Stimulated activated CD8-positive, alpha-beta memory T cell treated with anti-CD3 and anti-CD28 coated beads, Interleukin-12 subunit alpha, Interleukin-12 subunit beta, amount 100 ng/mL, for 1 hour (primary cell): Measurements from ENCODE around the gene TCEA2.
A peak's percentile ranks its signal among the peaks of the same experiment; 100 is the strongest.

Source experiments
- DNase-seq: peaks from one replicate; pipeline ENCODE4 v3.0.0-alpha.2; 2020; ENCODE audit warnings: low read depth

TCEA2 gene

DNA sequence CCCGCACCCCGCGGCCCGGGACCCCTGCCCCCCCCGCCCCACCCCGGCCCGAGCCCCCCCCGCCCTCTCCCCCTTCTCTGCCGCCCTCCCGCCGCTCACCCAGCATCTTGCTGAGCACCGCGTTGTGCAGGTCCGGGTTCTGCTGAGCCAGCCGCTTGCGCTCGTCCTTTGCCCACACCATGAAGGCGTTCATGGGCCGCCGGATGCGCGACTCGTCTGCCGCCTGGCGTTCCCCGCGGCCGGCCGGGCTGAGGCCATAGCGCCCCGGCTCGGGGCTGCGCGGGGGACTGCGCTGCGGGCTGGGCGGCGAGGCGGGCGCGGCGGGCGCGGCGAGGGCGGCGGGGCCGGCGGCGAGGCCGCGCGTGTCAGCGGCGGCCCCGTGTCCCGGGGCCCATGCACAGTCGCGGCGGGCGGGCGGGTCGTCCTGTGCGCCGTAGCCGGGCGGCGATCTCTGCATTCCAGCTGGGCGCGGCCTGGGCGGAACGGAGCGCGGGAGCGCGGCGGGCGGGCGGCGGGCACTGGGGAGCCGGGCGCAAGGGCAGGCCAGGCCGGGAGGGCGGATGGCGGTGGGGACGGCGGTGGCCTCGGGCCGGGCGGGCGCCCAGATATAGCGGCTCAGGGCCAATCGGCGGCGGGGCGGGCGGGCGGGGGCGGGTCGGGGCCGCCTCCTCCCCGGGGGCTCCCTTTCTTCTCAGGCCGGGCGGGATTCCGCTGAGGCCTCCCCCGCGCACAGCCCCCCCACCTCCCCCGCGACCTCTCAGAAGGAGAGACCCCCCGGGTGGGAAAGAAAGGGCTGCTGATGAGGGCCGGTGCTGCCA, 13.7 kb upstream of the TCEA2 start, which contains the start of gene SOX18:
TSS of gene SOX18 (minus strand) at position 580 of the 818 bp plus-strand sequence. CDS start at position 457, 123 bp downstream.
- no peak for DNase-seq

DNA sequence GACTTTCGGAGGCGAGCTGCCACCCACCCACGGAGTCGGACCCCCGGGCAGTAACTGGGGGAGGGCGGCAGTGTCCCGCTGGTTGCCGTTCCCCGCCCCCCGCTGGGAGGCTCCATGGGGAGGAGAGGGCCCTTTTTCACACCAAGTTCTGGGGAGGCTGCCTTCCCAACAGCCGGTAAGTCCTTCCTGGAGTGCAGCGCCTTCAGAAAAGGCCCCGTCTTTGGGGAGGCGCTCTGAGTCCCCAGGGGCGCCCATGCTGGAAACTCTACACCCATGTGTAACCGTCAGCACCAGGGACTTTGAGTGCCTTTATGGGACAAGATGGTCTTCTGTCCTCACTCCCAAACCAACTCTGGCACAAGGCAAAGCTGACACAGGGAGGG, 13.1 kb upstream of the TCEA2 start:
- DNase-seq, result no peak

DNA sequence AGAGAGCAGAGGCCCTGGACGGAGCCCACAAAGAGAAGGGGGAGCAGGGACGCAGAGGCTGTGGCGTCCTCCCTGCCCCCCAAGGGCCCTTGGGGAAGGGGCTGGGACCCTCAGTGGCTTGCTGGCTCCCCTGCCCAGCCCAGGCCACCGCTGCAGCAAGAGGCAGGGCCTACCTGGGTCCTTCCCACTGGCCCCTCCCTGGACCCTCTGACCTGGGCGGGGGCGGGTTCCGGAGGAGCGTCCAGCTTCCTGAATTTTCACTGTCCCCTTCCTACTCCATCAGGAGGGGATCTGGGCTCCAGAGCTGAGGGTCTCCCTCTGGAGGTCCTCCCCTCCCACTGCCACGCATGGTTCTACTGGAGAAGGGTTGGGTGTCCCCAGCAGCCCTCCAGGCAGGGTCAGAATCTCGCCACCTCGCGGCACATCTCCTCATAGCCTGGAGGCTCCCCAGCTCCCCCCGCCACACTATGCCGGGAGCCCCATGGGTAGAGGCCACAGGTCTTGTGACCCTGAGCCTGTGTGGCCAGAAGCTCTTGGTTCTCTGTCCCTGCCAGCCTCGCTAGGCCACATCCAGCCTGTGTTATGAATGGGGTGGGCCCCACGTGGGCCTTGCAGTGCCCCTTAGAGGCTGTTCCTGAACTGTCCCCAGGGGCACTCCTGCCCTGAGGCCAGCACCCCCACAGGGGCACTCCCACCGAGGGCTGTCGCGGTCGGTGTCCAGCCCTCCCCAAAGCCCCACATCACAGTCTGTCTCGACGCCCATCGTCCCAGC, 12.6 kb upstream of the TCEA2 start:
- DNase-seq, result no peak

DNA sequence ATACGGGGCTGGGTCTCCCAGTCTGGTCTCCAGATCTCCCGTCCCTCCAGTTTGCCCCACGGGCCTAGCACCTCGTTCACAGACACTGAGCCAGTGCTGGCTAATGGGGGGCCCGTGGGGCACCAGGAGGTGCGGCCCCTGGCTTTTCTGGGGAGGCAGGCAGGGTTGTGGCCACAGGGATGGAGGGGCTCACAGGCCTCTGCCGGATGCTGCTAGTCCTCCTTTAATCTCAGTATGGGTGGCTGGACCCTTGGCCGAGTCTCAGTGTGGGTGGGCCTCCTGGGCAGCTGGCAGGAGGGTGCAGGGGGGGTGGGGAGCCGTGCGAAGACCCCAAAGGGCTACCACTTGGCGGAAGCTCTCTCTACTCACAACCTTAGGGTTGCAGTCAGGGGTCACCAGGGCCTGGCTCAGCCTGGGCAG, 12.0 kb upstream of the TCEA2 start:
- no peak for DNase-seq

DNA sequence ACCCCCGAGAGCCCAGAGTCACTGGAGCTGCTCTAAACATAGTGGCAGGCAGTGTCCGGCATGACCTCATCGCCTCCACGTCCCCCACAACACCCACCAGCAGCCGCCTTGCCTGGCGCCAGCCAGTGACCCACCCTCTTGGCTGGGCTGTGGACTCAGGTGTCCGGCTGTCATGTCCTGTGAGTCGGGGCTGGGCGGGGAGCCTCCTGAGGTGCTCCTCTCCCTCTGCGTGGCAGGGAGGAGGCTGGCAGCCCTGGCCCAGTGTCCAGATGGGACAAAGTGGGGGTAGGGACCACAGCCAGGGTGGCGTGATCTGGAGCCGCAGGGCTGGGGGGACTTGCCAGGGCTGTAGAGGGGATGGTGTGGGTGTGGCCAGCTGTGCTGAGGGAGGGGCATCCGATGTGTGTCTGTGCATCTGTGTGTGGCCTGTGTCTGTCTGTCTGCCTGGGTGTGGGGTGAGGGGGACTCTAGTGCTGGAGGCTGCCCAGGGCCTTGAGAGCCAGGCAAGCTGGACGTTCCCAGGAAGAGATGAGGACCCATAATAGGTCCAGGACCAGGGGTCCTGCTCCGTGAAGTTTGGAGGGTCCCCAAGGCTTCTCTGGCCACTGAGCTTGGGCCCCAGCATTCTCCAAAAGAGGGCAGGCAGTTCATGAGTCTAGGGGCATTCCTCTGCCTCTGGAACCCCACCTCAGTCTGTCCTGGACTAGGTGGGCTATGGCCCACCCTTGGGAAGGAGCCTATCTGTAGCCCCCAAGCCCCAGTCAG, 11.3 kb upstream of the TCEA2 start:
- no peak for DNase-seq

DNA sequence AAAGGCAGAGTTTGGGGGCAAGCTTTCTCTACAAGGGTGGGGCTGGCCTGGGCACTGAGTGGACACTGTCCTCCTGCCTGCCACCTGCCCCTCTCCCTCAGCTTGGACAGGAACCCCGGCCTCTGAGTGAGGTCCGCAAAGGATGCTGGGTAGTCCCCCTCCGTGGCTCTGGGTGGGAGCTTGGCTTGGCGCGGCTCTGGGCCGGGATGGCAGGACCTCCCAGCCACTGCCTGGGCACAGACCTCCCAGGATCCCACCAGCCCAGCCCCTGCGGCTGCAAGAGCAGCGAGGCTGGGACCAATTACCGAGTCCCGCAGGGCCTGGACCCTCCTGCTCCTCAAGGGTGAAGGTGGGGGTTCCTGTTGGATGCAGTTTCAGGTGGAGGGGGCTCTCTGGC, 10.7 kb upstream of the TCEA2 start:
- no peak for DNase-seq

DNA sequence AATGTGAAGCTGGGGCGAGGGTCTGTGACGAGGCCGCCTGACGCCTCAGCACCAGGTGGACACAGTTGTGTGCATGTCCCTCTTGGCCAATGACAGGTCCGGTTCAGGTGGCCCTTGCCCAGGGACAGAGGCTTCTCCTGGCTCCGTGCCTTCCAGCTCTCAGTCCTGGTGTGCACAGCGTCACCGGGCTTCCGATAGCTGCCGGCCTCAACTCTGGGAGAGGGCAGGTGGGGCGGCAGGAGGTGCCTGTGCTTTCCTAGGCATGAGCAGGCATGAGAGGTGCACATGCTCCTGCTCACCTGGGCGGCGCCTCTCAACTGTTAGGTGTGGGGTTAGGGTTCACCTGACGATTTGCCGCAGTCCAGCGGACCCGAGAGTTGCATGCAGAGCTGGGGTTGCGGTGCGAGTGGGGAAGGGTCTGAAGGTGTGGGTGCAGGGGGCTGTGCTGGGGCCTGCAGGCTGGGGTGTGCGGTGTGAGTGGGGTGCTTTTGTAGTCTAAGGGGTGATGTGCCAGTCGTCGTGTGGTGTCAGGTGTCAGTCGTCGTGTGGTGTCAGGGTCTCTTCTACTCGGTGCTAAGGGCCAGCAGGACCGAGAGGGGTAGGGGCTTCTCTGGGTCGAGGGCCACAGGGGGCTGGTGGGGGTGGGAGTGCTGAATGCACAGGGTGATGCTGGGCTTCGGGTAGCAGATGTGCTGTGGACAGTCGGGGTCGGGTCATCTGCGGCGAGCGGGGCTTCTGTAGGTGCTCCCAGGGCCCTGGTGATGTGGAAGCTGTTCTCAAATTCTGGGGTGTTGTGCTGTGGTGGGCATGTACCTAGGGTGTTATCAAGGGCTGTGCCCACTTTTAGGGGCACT, 9.8 kb upstream of the TCEA2 start:
- DNase-seq, result no peak

DNA sequence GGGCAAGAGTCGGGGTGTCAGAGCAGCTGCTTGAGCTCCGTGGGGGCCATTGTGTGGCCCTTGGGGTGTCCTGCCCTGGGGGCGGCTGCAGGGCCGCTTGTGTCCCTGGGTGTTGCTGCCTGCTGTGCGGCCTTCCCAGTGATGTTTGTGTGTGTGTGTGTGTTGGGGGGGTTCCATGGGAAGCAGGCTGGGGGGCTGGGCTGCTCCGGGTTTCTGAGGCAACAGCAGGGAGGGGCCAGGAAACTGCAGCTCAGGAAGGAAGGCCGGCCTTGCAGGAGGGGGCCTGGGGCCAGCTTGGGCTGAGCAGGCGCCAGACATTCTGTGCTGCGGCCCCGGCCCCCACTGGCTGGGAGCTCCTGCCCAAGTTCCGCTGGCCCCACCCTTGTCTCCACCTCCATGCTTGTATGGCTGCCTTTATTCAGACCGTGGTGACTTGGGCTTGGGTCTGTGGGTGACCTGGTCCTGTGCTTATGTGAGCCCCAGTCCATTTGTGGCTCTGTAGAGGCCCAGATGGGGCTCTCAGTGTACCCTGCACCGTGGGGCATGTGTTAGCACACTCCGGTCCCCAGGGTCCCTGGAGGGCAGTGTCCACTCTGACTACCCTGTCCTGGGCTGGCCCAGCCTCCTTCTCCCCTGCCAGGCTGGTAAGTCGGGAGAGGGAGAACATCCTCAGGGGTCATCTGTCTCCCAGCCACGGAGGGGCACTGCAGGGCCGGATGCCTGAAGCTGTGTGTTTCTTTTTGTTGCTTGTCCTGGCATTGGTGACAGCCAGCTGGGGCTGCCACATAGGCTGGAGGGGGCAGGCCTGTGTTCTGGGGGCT, 8.9 kb upstream of the TCEA2 start:
- DNase-seq, result no peak

DNA sequence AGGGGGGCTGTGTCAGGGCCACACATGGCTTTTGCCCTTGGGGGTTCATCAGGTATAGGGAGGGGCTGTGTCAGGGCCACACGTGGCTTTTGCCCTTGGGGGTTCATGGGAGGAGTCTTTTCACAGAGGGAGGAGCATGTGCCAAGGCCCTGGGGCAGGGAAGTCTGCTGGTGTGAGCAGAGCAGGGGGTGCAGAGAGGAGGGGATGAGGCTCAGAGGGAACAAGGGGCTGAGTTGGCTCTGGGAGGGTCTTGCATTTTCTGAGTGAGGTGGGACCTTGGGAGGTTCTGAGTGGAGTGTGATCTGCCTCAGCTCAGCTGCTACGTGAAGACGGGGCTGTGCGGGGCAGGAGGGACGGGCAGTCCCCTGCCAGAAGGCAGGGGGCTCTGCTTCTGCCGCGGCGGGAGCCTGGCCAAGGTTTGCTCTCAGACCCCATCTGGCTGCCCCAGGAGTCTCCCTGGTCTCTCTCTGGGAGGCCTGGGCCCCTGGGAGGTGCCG, 7.6 kb upstream of the TCEA2 start:
- no peak for DNase-seq

DNA sequence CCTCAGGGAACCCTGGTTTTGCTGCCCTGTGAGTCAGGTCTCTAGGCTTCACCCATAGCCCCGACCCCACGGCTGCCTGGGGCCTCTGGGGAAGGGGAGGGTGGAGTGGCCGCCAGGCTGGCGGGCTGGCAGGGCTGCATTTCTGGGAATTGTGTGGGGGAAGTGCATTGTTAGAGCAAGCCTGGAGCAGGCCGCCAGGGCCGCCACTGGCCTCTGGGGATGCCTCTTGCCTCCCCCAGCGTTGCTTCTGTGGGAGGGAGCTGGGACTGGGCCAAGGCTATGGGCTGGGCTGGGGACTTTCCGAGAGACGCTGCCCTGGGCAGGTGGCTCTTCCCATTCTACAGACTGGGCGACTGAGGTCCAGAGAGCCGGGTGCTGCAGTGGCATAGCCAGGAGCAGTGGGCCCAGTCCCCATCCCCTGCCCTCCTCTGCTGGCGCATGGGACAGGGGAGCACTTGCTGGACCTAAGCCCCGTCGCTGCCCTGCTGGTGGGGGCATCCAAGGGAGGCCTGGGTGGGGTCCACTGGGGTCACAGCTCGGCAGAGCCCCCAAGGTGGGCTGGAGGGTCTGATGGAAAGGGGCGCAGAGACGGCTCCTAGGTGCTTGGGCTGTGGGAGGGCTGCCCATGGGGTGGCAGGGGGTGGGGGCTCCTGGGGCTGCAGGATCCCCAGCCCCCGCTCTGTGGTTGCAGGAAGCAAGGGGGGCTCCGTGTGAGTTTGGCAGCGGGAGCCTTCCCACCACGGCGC, 6.9 kb upstream of the TCEA2 start:
- no peak for DNase-seq

DNA sequence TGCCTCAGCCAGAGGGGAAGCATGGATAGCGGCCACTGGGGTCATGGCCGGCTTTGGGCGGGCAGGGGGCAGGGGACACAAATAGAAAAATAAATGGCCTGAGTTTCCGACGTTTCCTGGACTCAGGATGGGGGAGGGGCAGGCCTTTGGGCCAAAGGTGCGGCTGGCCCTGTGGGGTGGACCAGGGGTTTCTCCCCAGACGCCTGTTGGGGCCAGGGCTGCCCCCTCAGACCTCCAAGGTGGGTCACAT, 6.4 kb upstream of the TCEA2 start:
- DNase-seq, result no peak

DNA sequence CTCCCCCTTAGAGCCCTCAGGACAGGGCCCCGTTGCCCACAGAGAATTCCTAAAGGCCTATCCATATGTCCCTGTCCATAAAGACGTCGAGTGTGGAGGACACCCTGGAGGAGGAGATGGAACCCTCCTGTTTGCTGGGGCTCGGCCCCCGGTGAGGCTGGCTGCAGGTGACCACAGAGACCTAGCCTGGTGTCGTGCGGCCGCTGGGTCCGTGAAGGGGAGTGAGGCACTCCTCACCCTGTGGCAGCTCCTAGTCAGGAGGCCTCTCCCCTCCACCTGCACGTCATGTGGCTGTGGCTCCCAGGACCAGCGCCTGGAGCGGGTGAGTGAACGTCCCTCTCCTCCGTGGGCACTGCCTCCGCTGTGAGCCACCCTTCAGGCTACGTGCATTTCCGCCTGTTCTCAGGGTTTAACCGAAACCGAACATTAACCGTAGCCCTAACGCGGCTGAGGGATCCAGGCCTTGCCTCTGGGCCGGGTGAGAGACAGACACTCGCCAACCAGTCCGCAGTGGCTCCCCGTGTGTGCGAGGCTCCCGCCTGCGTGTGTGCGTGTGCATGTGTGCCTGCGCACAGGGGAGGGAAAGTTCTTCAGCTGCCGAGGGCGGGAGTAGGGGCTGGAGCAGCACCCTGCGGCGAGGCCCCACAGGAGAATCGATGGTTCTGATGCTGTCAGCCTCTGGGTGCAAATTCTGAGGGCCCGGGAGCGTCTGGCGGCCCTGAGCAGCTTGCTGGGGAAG, 5.9 kb upstream of the TCEA2 start:
- DNase-seq, result no peak

DNA sequence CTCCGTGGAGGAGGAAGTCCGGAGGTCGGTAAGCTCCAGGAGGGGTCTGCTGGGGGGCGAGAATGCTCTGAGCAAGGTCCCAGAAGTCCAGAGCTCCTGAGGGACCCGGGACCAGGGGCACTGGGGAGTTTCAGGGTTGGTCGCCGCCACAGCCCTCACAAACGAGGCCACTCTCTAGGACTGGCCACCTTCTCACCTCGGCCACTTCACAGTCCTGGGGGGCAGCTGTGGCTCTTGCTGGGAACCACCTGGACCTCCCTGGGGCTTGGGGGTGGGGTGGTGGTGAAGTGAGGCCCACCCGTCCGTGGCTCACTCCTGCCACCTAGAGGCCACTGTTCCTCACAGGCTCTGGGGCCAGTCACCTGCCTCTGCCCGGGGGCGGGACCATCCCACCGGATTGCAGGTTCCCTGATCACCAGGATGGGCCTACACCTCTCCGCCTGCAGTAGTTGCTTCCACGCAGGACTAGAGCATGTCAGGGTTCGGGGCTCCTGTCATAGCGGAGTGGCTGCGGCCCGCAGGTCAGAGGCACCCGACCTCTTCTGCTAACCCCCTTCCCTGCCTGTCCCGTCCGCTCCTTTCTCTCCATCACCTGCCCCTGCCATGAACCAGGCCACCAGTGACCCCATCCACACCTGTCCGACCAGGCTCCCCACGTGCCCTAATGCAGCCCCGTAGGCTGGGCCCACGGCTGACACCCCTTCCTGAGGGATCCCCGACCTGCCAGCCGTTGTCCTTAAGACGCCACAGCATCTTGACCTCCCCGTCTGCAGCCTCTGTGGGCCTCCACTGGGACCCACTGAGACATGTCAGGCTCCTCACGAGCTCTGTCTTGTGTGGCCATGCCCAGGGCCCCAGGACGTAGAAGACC, 5.1 kb upstream of the TCEA2 start:
- DNase-seq, result peak; percentile 70

DNA sequence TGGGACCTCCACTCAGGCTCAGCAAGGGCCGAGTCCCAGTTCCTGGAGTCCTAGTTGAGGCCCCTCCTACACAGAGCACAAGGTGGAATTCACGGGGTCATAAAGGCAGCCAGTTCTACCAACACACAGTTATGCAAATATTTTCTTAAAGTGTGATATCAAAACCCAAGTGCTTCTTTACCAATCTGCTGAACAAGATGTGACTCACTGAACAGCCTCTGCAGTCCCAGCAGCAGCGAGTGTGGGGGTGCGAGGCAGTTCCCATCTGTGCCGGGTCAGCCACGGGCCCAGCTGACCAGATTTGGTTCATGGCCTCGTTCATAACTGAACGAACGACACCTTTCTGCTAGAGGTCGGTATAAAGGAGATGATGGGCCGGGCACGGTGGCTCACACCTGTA, 4.5 kb upstream of the TCEA2 start:
- no peak for DNase-seq

DNA sequence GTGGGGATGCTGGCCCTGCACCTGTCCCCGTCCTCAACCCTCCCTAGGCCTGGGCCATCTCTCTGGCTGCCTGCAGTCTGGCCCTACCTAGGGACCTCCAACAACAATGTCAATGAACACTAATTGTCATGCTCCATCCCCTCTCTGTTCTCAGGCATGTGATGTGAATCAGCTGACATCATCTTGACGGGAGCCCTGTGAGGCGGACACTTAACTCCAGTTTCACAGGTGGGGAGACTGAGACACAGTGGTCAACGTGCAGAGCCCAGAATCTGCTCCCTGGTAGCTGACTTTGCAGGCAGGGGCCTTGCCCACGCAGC, 762 bp upstream of the TCEA2 start:
- DNase-seq, result no peak

DNA sequence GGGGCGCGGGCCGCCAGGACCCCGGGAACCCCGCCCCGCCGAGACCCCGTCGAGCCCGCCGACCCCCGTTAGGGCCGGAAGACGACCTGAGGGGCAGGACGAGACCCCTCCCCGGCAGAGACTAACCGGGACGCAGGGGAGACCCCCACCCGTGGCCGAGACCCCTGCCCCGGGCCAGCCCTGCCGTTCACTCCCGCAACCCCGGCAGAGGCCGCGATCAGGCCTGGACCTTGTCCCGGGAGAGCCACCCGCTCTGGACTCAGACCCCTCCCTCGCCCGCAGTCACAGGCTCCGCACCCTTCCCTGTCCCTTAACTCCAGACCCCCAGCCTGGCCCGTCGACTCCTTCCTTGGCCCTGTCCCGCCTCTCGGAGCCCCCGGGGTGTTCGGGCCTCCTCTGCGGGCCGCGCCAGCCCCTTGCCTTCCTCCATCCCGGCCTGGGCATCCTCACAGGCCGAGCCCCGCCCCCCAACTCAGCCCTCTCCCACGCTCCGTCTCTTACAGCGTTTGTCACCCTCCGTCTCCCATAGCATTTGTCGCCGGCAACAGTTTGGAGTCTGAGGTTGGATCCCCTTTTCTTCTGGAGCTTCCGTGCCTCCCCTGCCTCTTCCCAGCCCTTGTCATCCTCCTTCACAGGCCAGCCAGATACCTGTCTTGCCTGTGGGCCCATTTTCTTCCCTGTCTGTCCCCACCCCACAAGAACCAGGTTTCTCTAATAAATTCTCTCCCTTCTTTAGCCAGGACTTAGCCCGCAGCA, 569 bp downstream of the TCEA2 start:
- no peak for DNase-seq

DNA sequence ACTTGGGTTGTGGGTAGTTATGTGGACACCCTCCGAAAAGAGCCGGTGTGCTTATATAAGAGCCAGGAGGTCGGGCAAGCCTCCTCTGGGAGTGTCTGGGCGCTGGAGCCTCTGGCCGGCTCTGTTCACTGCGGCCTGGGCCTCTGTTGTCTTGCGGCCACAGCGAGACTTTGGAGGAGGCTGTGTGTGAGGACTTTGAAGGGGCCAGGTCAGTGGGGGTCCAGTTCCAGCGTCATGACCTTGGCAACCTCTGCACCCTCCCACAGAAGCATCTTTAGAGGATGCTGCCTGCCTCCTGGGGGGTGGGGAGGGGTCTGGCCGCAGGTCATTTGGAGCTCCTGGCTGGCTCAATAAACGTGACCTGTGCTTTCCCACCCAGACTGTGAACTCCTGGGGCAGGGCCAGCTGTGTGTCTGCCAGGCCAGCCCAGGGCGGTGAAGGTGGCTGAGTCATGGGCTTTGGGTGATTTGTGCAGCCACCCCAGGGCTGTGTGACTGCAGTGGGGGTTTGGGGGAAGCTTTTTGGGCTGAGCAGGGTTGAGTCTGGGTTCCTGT, 1.2 kb downstream of the TCEA2 start:
- DNase-seq, result no peak
